Fibroblast of skin of right quadriceps (primary cell): ENCODE measurements around the gene GOLGA5.
A peak's percentile ranks its signal among the peaks of the same experiment; 100 is the strongest.
"Not testable (repeated sequence)": the region's sequence is repeated elsewhere in the genome, so short reads cannot be mapped to it uniquely, and the experiment has no call there.

Experiments
- DNase-seq: peaks from one replicate; pipeline ENCODE4 v3.0.0-alpha.2; 2013

GOLGA5 gene

DNA sequence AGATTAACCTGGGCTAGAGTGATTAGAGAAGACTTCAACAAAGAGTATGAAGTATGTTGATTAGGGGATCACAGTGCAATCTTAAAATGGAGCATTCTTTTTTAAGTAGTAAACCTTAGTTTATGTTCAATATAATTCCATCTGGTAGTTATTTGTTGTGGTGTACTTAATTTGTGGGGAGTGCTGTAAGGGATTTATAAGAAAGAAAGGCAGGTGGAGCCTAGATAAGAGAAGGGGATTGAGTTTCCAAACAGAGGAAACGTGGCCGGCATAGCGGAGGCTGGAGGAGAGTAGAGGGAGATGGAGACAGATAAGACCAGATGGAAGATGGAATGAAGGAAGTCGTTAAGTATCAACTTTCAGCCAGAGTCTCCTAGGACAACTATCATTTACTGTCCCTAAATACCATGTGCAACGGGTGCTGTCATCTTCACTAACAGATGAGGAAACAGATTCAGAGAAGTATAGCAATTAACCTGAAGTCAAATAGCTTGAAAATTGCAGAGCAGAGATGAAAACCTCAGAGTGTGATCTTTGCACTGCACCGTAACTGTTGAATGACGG is 38.1 kb downstream of the GOLGA5 start:
- no peak for DNase-seq

DNA sequence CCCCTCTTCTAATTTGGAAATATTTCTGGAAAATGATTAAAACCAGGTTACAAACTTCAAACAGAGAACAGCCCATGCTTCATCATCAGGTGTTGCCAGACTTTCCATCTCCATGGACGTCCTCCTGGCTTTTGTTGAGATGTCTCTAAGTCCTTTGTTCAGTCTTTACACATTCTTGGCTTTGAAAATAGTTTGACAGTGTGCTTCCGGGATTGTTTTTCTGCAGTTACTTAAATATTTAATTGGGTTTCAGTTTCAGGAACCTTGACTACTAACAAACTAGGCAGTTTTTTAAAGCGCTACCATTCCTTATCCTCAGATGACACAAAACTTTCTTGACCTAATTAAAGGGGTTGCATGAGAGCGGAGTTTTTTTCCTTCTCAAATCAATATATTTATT is 47.8 kb downstream of the GOLGA5 start:
- no peak for DNase-seq

DNA sequence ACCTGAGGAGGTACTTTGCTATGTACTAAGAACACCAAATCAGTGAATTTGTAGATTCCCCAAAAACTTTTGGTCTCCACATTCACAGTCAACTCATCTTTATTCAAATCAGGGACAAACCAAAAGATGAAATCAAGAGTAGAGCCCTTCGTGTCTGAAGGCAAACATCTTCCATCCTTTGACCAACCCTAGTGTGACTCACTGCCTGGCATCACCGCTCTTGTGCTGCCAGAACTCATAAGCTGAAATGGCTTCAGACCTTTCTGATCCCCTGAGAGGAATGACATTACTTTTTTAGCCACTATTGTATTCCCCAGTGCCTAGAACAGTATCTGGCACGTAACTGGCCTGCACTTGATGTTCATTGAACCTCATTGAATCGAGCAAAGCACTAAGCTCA is 50.1 kb downstream of the GOLGA5 start:
- DNase-seq: no peak

DNA sequence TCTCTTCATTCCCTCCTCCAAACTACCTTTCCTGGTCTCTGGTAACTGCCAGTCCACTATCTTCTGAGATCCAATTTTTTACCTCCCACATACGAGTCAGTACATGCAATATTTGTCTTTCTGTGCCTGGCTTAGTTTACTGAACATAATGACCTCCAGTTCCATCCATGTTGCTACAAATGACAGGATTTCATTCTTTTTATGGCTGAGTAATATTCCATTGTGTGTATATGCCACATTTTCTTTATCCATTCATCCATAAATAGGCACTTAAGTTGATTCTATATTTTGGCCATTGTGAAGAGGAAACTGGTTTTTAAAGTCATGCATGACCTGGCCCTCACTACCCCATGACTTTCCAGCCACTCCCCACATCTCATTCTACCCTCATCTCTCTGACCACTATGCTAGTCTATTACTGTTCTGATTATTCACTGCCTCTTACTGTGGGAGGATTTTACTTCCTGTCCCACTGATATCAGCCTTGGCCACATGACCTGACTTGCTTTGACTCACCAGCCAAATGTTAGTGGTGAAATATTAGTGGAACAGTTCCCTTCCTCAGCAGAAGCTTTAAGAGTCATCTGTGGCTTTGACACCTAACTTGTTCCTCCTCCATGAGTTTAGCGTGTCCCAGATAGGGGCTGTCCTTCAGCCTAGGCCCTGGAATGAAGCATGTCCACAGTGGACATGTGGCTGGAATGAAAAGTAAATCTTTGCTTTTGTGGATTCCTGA is 52.2 kb downstream of the GOLGA5 start:
- DNase-seq: peak; percentile 39

DNA sequence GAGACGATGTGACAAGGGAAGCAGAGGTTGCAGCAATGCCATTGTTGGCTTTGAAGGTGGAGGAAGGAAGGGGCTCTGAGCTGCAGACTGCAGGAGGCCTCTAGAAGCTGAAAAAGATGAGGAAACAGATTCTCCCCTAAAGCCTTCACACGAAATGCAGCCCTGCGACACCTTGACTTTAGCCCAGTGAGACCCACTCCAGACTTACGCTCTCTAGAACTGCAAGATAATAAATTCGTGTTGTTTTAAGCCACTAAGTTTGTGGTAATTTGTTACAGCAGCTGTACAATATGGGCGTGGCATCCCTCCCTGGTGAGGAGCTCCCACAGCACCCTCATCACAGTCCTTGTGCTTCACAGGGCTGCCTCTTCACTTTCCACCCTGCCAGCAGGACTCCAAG is 53.2 kb downstream of the GOLGA5 start:
- DNase-seq: no peak

DNA sequence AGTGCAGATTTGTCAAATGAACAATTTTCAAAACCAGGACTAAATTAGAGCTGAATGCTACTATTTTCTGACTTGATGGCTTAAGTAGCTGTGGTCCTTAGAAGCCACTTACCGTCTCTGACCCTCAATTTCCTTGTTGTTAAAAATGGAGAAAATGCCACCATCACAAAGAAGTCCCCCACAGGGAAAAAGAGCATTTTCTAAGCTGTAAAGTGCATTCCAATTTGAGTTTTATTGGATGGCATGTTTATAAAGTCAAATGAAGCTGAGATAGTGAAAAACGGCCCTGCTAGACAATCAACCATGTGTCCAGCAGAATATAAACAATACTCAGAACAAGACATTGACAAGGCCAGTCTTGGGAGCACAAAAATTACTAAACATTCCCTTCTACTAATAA is 53.6 kb downstream of the GOLGA5 start:
- DNase-seq: no peak

DNA sequence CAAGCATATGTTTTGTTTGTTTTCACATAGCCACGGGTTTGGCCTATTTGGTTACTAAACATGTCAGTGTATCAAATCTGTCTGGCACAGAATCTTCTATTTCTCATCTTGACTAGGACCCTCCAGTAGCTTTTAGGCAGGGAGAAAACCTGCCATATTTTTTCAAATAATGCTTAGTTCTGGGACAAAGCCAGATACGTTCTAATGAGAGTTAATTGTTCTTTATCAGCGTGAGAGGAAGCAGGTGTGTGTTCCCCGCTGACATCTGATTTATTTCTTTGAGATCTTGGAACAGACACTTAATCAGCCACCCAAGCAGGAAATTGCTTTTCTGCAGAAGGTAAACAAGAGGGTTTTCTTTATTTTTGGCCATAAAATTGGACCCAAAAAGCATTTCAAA is 54.8 kb downstream of the GOLGA5 start:
- no peak for DNase-seq

DNA sequence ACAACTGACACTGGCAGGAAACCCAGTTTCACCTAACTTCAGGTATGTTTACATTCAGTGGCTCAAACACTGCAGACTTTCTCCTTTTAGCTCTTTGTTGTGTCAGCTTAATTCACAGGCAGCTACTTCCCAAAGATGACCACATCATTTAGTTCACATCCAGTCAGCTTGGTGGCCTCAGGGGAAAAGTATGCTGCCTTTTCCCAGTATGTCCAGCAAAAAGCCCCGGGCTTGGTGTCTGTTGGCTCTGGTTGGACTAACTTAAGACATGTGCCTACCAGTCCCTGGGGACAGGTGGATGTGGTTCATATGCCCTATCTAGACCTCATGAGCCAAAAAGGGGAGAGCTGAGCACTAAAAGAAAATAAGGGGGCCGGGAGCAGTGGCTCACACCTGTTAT is 56.4 kb downstream of the GOLGA5 start:
- DNase-seq: no peak

DNA sequence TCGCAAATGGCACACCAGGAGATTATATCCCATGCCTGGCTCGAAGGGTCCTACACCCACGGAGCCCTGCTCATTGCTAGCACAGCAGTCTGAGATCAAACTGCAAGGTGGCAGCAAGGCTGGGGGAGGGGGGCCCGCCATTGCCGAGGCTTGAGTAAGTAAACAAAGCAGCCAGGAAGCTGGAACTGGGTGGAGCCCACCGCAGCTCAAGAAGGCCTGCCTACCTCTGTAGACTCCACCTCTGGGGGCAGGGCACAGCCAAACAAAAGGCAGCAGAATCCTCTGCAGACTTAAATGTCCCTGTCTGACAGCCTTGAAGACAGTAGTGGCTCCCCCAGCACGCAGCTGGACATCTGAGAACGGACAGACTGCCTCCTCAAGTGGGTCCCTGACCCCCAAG is 59.0 kb downstream of the GOLGA5 start:
- not testable (repeated sequence) for DNase-seq

DNA sequence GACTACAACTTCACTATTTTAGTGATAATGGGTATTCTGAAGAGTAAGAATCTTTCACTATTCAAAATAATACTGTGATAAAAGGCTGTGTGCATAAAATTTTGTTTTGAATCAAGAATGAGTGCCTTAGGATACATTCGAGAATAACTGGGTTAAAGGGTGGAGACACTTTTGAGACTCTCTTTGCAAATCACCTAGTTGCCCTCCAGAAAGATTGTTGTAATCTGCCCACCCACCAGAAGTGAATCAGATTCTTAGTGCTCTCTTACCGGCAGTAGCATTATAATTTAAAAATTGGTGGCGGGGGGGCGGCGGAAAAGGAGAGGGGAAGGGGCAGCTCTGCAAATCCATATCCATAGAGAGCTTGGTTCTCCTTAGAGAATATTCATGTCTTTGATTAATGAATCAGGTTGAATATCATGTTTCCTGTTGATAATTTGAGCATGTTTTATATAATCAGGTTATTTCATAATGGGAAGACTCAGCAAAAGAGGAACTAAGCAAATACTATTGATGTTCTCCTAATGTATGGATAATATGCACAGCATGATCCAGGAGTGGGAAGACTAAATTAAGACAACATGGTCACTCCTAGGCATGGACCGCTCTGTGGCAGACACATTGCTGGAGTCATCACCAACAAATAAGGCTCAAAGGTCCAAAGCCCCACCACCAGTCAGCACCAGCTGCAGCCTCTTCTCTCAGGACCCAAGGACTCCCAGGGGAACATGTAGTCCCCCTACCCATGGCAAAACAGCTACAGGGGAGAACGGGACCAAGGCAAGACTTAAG is 66.1 kb downstream of the GOLGA5 start:
- DNase-seq: no peak

DNA sequence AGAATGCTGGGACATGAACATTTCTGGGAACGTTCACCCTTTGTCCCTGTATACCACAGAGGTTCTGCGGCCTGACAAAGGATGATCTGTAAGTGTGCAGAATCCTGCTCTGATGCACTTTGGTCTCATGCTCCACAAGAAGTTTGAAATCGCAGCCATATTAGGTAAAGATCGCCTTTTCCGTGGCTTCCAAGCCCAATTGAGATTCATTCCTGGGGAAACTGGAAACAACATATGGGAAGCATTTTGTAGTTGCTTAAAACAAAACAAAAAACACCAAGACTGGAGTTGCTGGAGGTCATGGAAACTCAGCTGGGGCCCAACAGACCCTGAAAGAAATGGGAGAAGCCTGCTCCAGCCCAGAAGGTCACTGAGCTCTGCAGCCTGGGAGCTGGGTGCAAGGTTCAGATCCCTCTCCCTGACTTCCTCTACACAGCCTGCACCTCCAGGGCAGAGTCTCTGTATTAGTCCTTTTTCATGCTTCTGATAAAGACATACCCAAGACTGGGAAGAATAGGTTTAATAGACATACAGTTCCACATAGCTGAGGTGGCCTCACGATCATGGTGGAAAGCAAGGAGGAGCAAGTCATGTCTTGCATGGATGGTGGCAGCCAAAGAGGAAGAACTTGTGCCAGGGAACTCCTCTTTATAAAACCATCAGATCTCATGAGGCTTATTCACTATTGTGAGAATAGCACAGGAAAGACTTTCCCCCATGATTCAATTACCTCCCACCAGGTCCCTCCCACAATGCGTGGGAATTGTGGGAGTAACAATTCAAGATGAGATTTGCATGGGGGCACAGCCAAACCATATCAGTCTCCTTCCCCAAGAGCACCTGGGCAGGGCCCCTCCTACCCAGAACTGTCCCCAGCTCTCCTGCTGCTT is 68.0 kb downstream of the GOLGA5 start:
- no peak for DNase-seq

DNA sequence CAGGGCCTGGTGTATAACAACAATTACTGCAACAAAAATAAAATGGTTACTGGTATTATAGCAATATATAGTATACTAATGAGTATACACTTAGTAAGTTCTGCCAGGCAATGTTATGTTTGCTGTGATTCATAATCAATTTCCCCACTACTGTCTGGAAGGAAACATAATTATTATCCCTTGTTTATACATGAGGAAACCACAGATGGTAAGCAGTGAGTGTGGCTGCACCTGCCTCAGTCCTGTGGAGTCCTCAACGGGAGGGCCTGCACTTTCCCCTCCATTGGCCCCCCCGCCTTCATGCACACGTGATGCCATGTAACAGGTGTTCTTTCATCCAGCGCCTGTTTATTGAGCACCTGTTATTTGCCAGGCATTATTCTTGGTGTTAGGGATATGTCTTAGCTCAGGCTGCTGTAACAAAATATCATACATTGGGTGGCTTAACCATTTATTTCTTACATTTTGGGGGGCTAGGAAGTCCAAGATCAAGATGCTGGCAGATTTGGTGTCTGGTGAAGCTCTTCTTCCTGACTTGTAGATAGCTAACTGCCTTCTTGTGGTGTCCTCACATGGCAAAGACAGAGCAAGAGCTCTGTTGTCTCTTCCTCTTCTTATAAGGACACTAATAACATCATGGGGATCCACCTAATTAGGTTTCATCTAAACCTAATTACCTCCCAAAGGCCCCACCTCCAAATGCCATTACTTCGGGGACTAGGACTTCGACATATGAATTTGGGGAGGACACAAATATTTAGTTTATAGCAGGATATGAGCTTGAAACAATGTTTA is 69.4 kb downstream of the GOLGA5 start:
- DNase-seq: no peak

DNA sequence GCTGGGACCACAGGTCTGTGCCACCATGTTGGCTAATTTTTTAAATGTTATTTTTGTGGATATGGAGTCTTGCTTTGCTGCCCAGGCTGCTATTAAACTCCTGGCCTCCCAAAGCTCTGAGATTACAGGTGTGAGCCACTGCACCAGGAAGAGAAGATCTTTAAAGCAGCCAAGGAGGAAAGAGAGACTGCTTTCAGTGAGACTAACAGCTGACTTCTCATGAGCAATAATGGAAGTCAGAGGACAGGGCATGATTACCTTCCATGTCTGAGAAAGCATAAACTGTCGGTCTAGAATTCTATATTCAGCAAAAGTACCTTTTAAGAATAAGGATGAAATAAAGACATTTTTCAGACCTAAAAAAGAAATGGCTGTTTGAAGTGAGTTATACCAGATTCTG is 71.6 kb downstream of the GOLGA5 start:
- DNase-seq: no peak

DNA sequence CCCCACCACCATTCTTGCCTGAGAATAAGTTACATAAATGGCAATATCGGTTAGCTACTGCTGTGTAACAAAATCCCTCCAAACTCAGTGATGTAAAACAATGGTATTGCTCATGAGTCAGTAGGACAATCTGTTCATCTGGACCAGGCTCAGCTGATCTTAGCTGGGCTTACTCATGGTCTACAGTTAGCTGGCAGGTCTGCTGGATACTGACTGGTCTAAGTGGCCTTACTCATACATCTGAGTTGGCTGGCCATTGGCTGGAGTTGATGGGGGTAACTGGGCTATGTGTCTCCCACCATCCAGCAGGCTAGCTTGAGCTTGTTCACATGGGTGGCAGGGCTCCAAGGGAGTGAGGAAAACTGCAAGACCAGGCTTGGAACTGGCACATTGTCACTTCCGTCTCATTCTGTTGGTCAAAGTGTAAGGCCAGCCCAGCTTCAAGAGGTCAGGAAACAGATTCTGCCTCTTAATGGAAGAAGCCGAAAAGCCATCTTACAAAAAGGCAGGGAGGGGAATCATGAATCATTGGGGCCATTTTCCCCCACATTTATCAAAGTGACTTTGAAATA is 72.2 kb downstream of the GOLGA5 start:
- no peak for DNase-seq

DNA sequence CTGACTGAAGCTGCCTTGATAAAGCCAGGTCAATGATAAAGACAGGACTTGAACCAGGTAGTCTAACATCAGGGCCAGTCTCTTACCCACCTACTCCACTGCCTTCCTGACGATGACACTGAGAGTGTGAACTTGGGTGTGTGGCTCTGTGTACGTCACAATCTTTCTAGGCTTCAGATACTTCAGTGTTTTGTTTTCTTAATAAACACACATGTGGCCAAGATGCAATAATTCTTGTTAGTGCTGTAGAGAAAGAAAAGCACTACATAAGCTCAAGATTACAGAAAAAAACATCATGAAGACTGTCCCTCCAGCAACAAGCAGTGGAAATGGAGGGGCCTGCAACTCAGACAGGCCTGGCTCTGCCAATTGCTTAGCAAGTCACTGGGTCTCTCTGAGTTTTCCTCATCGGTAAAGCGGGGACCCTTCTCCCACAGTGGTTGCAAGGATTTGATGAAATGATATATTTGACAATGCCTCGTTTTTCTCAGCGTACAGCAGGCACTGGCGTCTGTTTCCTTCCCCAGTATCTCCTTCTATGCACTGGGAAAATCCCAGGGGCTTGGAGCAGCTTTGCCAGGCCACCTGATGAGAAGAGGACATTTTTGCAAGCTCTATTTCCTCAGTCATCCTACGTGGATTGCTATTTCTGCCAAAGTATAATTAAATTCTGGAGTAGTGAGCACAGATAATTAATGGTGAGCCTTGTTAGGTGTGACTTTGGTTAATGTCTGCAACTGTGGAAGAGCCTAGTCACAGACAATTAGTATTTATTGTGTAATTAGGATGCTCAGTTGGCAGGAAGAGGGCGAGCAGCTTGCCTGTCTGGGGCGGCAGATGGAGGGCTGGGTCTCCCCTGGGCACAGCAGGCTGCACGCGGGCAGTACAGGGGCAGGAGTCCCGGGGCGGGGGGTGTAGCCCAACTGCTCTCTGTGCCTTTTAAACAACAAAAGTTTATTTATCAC is 73.1 kb downstream of the GOLGA5 start:
- no peak for DNase-seq

DNA sequence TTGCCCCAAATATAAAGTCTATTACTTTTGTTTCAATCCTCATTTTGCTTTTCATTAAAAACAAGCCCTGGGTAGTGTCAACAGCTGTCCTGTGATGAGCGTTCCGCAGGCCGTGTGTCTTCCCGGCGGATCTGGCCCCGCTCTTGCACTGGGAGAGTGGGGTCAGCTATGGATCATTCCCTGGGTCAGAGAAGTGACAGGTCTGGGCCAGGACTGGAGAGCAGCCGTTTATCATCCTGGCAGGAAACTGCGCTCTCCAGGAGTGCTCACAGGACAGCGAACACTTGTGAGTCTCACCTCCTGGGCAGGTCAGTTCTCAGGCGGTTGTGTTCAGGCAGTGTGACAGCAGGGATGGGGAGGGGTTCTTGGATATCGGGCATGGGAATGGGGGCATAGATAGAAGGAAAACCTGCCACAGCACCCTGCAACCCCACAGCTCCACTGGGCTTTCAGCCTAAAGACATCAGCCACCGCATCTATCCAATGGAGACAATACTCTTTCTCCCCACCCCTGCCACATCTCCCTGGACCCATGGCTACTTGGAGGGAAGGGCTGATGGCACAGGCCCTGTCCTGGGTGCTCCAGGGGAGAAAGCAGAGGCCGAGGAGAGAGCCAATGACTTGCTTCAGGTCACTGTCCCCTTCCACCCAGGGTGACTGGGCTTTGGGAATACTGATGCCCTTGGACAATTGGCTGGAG is 81.0 kb downstream of the GOLGA5 start:
- DNase-seq: no peak

DNA sequence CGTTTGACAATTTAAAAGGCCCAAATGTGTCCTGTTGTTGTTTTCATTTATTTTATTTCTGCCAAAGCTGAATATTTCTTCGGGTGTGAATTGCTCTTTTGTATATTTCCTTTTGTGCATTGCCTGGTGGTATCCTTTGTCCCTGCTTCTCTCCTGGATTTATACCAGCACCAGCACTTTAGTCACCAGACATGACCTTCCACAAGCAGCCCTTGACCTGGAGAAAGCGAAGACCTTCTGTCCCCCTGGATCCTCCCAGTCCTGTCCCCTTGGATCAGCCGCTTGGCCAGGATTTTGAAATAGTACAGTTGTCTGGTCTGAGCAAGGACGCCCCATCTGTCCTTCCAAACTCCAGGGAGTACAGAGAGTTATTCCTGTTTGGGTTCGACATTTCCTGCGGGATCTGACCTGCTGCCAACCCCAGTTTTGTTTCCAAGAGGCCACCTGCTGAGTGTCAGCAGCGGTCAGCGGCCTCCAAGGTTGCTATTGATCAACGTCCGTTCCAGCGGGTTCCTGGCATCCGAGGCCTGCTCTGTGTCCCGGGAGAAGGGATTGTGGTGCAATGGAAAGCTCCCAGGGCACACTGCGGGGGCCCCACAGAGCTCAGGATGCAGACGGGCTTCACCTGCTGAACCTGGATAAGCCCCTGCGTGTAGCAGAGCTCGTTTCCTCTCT is 83.8 kb downstream of the GOLGA5 start:
- DNase-seq: no peak

DNA sequence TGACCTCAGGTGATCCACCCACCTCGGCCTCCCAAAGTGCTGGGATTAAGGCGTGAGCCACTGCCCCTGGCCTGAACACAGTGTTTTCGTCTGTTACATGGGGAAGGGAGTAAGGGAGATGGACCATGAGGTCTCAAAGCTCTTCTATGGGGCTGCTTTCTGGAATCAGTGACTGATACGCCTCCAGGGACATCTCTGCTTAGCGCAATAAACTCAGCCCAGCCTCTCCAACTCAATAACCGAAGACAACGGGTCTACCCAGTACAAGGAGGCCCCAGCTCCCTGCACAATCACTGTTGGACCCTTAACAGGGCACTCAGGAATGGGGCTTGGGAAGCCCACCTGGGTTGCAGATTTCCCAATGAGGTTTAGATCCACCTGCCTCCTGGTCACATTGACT is 86.2 kb downstream of the GOLGA5 start:
- DNase-seq: no peak

DNA sequence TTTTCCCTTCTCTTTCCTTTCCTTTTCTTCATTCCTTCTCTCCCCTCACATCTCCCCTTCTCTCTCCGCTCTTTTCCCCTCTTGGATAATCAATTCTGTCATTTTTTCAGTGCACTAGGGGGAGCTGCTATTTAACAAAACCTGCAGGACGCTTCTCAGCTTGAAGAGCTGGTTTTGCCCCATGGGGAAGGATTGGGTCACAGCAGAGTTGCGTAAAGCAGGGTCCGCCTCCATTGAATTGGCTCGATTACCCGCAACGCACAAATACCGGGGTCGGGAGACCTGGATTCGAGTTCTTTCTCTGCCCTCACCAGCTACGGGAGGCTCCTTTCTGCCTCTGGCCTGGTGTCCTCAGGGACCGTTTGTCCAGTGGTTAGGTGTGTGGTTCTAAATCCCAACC is 86.7 kb downstream of the GOLGA5 start:
- no peak for DNase-seq

DNA sequence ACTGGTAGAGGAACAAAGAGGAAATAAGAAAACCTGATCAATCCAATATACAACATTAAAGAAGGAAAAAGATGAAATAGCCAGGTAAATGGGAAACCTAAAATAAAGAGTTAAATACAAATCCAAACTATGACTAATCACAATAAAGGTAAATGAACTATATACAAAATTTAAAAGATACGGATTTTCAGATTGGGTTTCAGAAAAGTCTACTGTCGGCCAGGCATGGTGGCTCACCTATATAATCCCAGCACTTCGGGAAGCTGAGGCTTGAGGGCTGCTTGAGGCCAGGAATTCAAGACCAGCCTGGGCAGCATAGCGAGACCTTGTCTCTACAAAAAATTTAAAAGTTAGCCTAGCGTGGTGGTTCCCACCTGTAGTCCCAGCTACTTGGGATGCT is 89.0 kb downstream of the GOLGA5 start:
- no peak for DNase-seq
